Astrocyte (in vitro differentiated cells and primary cell): Measurements from ENCODE around the gene MBL2. TPM values are rescaled to one million over a fixed set of nuclear protein-coding genes. Genes with fewer than 3 reads are reported as not detected.
A peak's percentile ranks its signal among the peaks of the same experiment; 100 is the strongest.

Experiments
- DNase-seq: peaks from one replicate; pipeline ENCODE4 v3.0.0-alpha.2; 2010; ENCODE audit warnings: low read depth
- FAIRE-seq: peaks from 2 replicates; lab custom pipeline; 2011; peaks lifted over from hg19 to GRCh38; lab: Jason Lieb, UNC
- H2AFZ ChIP-seq: 2 replicates; pipeline ENCODE4 v1.6.0; 2012; ENCODE audit warnings: low read depth, low read length, inconsistent platforms
- H3K27ac ChIP-seq: 2 replicates; pipeline ENCODE4 v1.5.1; 2011; ENCODE audit warnings: low read depth, low read length, inconsistent platforms
- H3K27me3 ChIP-seq: 2 replicates; pipeline ENCODE4 v1.6.0; 2011; ENCODE audit warnings: low read length, inconsistent platforms; ENCODE audit not compliant: insufficient read depth
- H3K36me3 ChIP-seq: 2 replicates; pipeline ENCODE4 v1.5.1; 2011; ENCODE audit warnings: low read length, inconsistent platforms; ENCODE audit not compliant: insufficient read depth
- H3K4me1 ChIP-seq: 2 replicates; pipeline ENCODE4 v1.5.1; 2011; ENCODE audit warnings: low read length, inconsistent platforms; ENCODE audit not compliant: insufficient read depth
- H3K4me2 ChIP-seq: 2 replicates; pipeline ENCODE4 v1.6.0; 2012; ENCODE audit warnings: low read length, inconsistent platforms
- H3K4me3 ChIP-seq: 2 replicates; pipeline ENCODE4 v1.5.1; 2011; ENCODE audit warnings: low read depth, mild to moderate bottlenecking, low read length, inconsistent platforms; ENCODE audit not compliant: insufficient read depth
- H3K79me2 ChIP-seq: 2 replicates; pipeline ENCODE4 v1.6.0; 2012; ENCODE audit warnings: mild to moderate bottlenecking, low read length, inconsistent platforms; ENCODE audit not compliant: insufficient read depth
- H3K9ac ChIP-seq: 2 replicates; pipeline ENCODE4 v1.6.0; 2012; ENCODE audit warnings: mild to moderate bottlenecking, low read length, inconsistent platforms
- H3K9me3 ChIP-seq: 2 replicates; pipeline ENCODE4 v1.5.1; 2012; ENCODE audit warnings: low read depth, mild to moderate bottlenecking, low read length, inconsistent platforms; ENCODE audit not compliant: insufficient read depth
- H4K20me1 ChIP-seq: 2 replicates; pipeline ENCODE4 v1.6.0; 2012; ENCODE audit warnings: low read length, inconsistent platforms; ENCODE audit not compliant: insufficient read depth
- H3K27ac Mint-ChIP-seq: one replicate; pipeline ENCODE4 v1.8.0; 2021; ENCODE audit warnings: mild to moderate bottlenecking, mixed read lengths; ENCODE audit not compliant: unreplicated experiment
- H3K27me3 Mint-ChIP-seq: one replicate; pipeline ENCODE4 v1.8.0; 2021; ENCODE audit warnings: low read depth, mixed read lengths; ENCODE audit not compliant: unreplicated experiment
- H3K36me3 Mint-ChIP-seq: one replicate; pipeline ENCODE4 v1.8.0; 2021; ENCODE audit warnings: low read depth, mixed read lengths; ENCODE audit not compliant: unreplicated experiment
- H3K4me1 Mint-ChIP-seq: one replicate; pipeline ENCODE4 v1.8.0; 2021; ENCODE audit warnings: low read depth, mixed read lengths; ENCODE audit not compliant: unreplicated experiment
- H3K4me3 Mint-ChIP-seq: one replicate; pipeline ENCODE4 v1.8.0; 2021; ENCODE audit warnings: mild to moderate bottlenecking, moderate library complexity, mixed read lengths; ENCODE audit not compliant: unreplicated experiment
- H3K9me3 Mint-ChIP-seq: one replicate; pipeline ENCODE4 v1.8.0; 2021; ENCODE audit warnings: mild to moderate bottlenecking, mixed read lengths; ENCODE audit not compliant: unreplicated experiment
- CTCF ChIP-seq: IDR thresholded peaks from 2 replicates; pipeline ENCODE4 v1.5.1; 2011; ENCODE audit warnings: low read depth, mild to moderate bottlenecking, inconsistent platforms, low read length, moderate library complexity; ENCODE audit not compliant: insufficient read depth
- EZH2 ChIP-seq: IDR thresholded peaks from 2 replicates; pipeline ENCODE4 v1.6.1; 2012; ENCODE audit warnings: mild to moderate bottlenecking, low read length, inconsistent platforms; ENCODE audit not compliant: insufficient read depth
- total RNA-seq: library from RNA; stranded (reverse); gene quantifications from 2 replicates; pipeline ENCODE4 v1.2.1, GENCODE V29; 2021

MBL2 gene
- total RNA-seq, 1 donor from 2014 or later = not detected

- no peak overlapping the region for H3K4me3 ChIP-seq
- peak overlapping the region; percentile 48 for H3K4me2 ChIP-seq
- no peak overlapping the region for H2AFZ ChIP-seq
Observed at GRCh38 chr10:52729271-52730104, 43.1 kb downstream of the MBL2 start.

GRCh38 chr10:52720018-52720417, 52.6 kb downstream of the MBL2 start:
- H3K36me3 Mint-ChIP-seq = no peaks in the 10 kb centered on the region
- H3K4me3 ChIP-seq = no peak overlapping the region
- H2AFZ ChIP-seq = no peak overlapping the region
- no peak overlapping the region for H3K27ac Mint-ChIP-seq
- TF ChIP-seq CTCF (no peak), EZH2 (no peak)
- no peak overlapping the region for H3K4me2 ChIP-seq
- no peaks in the 10 kb centered on the region for H3K79me2 ChIP-seq
- no peak for FAIRE-seq
- H3K9ac ChIP-seq = no peak overlapping the region
- H3K36me3 ChIP-seq = no peaks in the 10 kb centered on the region
- H3K27me3 ChIP-seq = no peaks in the 10 kb centered on the region
- peaks cover 7% of the 10 kb centered on the region for H3K9me3 Mint-ChIP-seq
- no peak for DNase-seq
- H3K4me1 ChIP-seq = no peaks in the 10 kb centered on the region
- H4K20me1 ChIP-seq = no peaks in the 10 kb centered on the region
- no peaks in the 10 kb centered on the region for H3K27me3 Mint-ChIP-seq
- no peak overlapping the region for H3K27ac ChIP-seq
- H3K4me3 Mint-ChIP-seq = no peak overlapping the region
- no peaks in the 10 kb centered on the region for H3K4me1 Mint-ChIP-seq
- H3K9me3 ChIP-seq = no peaks in the 10 kb centered on the region

More at GRCh38 chr10:52729271-52730104, 43.1 kb downstream of the MBL2 start:
- Histone ChIP-seq H3K36me3 (no peaks in the 10 kb centered on the region), H3K9ac (no peak overlapping the region), H3K9me3 (no peaks in the 10 kb centered on the region), H3K79me2 (no peaks in the 10 kb centered on the region), H3K27ac (no peak overlapping the region), H4K20me1 (no peaks in the 10 kb centered on the region), H3K27me3 (no peaks in the 10 kb centered on the region), H3K4me1 (no peaks in the 10 kb centered on the region)
- DNase-seq = peak; percentile 7
- Mint-ChIP-seq H3K27ac (no peak overlapping the region), H3K27me3 (no peaks in the 10 kb centered on the region), H3K4me1 (no peaks in the 10 kb centered on the region), H3K36me3 (no peaks in the 10 kb centered on the region), H3K9me3 (peaks cover 3% of the 10 kb centered on the region), H3K4me3 (no peak overlapping the region)
- FAIRE-seq = peak; percentile 94
- TF ChIP-seq EZH2 (no peak), CTCF (peak; percentile 60)
